H7 (cell line): ENCODE measurements around the gene PDGFC. TPM values are rescaled to one million over a fixed set of nuclear protein-coding genes. Genes with fewer than 3 reads are reported as not detected.

Source experiments
- DNase-seq: peaks from one replicate; pipeline ENCODE4 v3.0.0; 2012
- H3K27me3 ChIP-seq: 2 replicates; pipeline ENCODE4 v1.6.0; 2011; ENCODE audit warnings: mild to moderate bottlenecking, low read length; ENCODE audit not compliant: control insufficient read depth, insufficient read depth
- H3K36me3 ChIP-seq: replicated peaks from 2 replicates; pipeline ENCODE4 v1.5.1; 2011; ENCODE audit warnings: low read length; ENCODE audit not compliant: control insufficient read depth, insufficient read depth
- H3K4me3 ChIP-seq: 2 replicates; pipeline ENCODE4 v1.5.1; 2011; ENCODE audit warnings: low read depth, mild to moderate bottlenecking, control low read depth, low read length, moderate library complexity; ENCODE audit not compliant: insufficient read depth
- total RNA-seq: library from RNA; depleted of rRNA; stranded (reverse); fragments of >200 nt; shearing (Covaris generic); gene quantifications from 2 replicates; pipeline ENCODE4 v1.2.3, GENCODE V29; 2014; rRNA removed

The PDGFC gene
- total RNA-seq, 1 experiment from 2014 or later = 6.5 TPM

DNA sequence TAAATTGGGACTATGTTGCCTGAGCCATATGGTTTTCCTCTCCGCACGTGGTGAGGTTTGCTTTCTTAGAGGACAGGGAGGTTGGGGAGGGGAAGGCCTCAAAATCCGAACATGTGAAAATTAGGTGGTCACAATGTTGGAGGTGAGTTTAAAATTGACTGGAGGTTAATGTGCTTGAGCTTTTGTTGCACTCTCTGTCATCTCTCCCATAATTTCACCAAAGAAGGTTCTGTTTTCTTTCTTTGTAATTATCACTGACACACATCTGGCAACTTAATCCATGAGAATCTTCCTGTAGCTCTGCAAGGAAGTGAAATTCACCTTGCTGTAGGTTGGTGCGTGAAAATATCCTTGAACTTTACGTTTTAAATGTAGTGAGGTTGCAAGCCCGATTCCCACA is 225.5 kb downstream of the PDGFC start:
- Histone ChIP-seq H3K4me3 (no peak overlapping the region), H3K27me3 (no peaks in the 10 kb centered on the region), H3K36me3 (no peaks in the 10 kb centered on the region)
- DNase-seq = no peak

- no peak for DNase-seq
- Histone ChIP-seq H3K36me3 (no peaks in the 10 kb centered on the region), H3K4me3 (no peak overlapping the region), H3K27me3 (no peaks in the 10 kb centered on the region)
Observed at GRCh38 chr4:156738766-156739165, 232.8 kb downstream of the PDGFC start.

DNA sequence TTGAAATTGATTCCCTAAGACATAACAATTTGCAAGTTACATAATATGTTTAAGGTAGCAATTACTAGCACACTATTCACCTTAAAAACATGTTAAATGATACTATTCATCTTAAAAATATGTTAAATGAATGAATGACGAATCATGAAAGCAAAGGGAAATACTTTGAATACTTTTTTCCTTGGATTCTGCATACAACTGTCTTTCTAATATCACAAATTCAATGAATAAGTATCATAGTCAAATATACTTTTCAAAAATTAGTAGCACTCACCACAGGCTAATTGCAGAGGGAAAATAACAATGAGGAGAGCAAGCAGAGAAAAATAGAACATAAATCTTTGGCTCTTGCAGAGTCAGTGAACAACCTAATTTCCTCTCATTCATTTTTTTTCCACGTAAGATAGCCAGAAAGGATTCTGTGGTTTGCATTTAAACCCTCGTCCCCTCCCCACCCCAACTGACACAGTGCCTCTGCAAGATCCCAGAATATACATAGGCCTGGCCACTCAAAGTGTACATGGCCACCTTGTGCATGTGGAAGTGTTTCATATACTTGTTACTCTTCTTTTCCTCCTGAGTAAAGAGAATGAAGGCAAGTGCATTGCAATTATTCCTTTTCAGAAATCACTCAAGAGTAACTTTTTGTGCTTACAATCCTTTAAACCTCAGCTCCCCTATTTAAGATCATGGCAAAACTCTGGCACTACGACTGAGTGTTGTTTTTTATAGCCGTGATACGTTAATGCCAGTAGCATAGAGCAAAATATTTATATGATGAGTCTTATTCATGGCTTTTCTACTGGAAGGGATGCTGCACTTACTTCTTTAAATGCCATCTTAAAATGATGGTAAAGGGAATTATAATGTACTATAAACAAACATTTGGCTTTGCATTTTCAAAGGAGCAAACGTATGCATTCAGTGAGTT is 236.4 kb downstream of the PDGFC start:
- DNase-seq = no peak
- Histone ChIP-seq H3K36me3 (no peaks in the 10 kb centered on the region), H3K27me3 (no peaks in the 10 kb centered on the region), H3K4me3 (no peak overlapping the region)

- no peaks in the 10 kb centered on the region for H3K27me3 ChIP-seq
Observed at GRCh38 chr4:156733582-156733981, 238.0 kb downstream of the PDGFC start.

GRCh38 chr4:156732634-156733033 is 239.0 kb downstream of the PDGFC start:
- DNase-seq = no peak
- no peaks in the 10 kb centered on the region for H3K36me3 ChIP-seq
- no peak overlapping the region for H3K4me3 ChIP-seq
- no peaks in the 10 kb centered on the region for H3K27me3 ChIP-seq

More at GRCh38 chr4:156733582-156733981, 238.0 kb downstream of the PDGFC start:
- Histone ChIP-seq H3K4me3 (no peak overlapping the region), H3K36me3 (no peaks in the 10 kb centered on the region)
- DNase-seq = no peak

- no peak overlapping the region for H3K4me3 ChIP-seq
- no peak for DNase-seq
- H3K36me3 ChIP-seq = no peaks in the 10 kb centered on the region
- H3K27me3 ChIP-seq = no peaks in the 10 kb centered on the region
Observed at GRCh38 chr4:156729416-156729815, 242.2 kb downstream of the PDGFC start.

DNA sequence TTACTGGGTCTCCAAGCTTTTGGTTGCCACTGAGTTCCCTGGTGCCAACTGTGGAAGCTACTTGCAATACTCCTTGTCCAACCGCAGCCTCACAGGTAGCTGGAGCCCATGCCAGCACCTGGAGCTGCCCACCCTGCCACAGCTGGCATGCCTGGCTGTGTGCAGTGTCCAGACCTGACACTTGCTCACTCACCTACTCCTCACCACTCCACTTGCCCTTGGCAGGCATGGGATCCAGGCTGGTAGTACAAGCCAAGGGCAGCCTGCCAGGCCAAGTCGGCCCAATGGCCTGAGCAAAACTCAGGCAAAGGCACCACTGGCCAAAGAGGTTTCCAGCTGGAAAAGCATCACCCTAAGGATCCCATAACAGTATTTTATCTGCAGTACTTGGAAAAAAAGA is 246.3 kb downstream of the PDGFC start:
- Histone ChIP-seq H3K4me3 (no peak overlapping the region), H3K36me3 (no peaks in the 10 kb centered on the region), H3K27me3 (no peaks in the 10 kb centered on the region)
- DNase-seq = no peak

DNA sequence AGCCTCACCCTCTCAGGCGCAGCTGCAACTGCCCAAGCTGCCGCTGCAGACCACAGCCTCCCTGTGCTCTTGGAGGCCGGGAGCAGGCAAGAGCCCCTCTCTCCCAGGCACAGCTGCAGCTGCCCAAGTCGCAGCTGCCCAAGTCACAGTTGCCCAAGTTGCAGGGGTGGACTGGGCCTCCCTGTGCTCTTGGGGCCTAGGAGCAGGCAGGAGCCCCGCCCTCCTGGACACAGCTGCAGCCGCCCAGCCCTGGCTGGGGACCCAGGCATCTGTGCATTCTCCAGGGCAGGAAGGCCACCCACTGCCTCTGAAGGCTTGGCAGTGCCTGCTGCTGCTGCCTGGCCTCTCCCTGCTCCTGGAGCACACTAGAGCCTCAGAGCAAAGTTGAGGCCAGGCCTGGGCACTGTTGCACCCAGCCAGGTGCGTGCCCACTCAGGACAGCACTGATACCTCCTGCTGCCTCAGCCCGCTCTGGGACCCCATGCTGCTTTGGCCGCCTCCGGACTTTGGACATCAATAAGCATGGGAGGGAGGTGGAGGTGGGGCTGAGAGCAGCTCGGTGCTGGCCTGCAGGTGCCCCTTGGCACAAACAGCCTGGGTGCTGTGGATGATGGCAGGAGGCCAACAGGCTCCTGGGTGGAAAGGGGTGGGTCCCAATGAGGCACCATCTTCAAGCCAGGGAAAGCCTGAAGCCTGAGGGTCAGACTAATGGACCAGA is 247.5 kb downstream of the PDGFC start:
- no peaks in the 10 kb centered on the region for H3K27me3 ChIP-seq
- no peak overlapping the region for H3K4me3 ChIP-seq
- no peaks in the 10 kb centered on the region for H3K36me3 ChIP-seq
- no peak for DNase-seq

DNA sequence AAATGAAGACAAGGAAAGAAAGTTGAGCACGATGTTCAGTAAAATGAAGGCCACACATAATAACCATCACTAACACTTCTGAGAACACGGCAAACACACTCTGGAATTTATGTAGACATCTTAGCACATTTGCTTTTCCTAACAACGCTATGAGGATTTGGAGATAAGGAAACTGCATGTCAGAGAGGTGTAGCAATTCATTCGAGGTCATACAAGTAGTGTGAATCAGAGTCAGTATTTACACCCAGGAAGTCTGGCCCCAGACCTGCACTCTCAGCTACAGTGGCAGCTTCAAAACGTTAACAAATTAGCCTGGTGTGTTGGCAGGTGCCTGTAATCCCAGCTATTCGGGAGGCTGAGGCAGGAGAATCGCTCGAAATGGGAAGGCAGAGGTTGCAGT is 253.4 kb downstream of the PDGFC start:
- no peaks in the 10 kb centered on the region for H3K36me3 ChIP-seq
- DNase-seq = no peak
- H3K4me3 ChIP-seq = no peak overlapping the region
- no peaks in the 10 kb centered on the region for H3K27me3 ChIP-seq

- no peaks in the 10 kb centered on the region for H3K27me3 ChIP-seq
- no peak overlapping the region for H3K4me3 ChIP-seq
- no peak for DNase-seq
- H3K36me3 ChIP-seq = no peaks in the 10 kb centered on the region
Observed at GRCh38 chr4:156711193-156711590, 260.4 kb downstream of the PDGFC start.

Other genes starting within 250 kb of the PDGFC start
- 0.10 and 1.4 TPM in 2 replicates for gene GLRB, start 104.4 kb upstream of the PDGFC start, total RNA-seq
- gene GRIA2, start 248.9 kb upstream of the PDGFC start, total RNA-seq = not detected in 2 replicates